Measurements from ENCODE around the gene ASF1A.
"Not testable (repeated sequence)": the region's sequence is repeated elsewhere in the genome, so short reads cannot be mapped to it uniquely, and the experiment has no call there.

The ASF1A gene

GRCh38 chr6:118867181-118867580 lies 26.8 kb upstream of the ASF1A start:
- no peak overlapping the region for H3K9ac ChIP-seq
- no peak overlapping the region for H2AFZ ChIP-seq
- TF ChIP-seq CTCF (IDR thresholded peaks at IDR 0.05): no peak
- peaks cover 13% of the 10 kb centered on the region for H3K4me1 ChIP-seq
- H3K27me3 ChIP-seq (ENCODE audit: control insufficient read depth, insufficient read depth, low read length): no peaks in the 10 kb centered on the region
- H3K36me3 ChIP-seq (ENCODE audit: control insufficient read depth, insufficient read depth, low read length): no peaks in the 10 kb centered on the region
- no peaks in the 10 kb centered on the region for H3K9me3 ChIP-seq (ENCODE audit: control insufficient read depth, low read length)
- H3K27ac ChIP-seq: no peak overlapping the region
- no peak overlapping the region for H3K4me3 ChIP-seq (ENCODE audit: low read depth, low read length)
- no peak overlapping the region for H3K4me2 ChIP-seq (ENCODE audit: low read length)
- peaks cover 15% of the 10 kb centered on the region for H3K79me2 ChIP-seq

- Histone ChIP-seq H3K4me1 (peaks cover 13% of the 10 kb centered on the region), H3K79me2 (peaks cover 15% of the 10 kb centered on the region)
- not testable (repeated sequence) for H3K27me3 ChIP-seq (ENCODE audit: control insufficient read depth, insufficient read depth, low read length); H3K9ac ChIP-seq; H3K4me2 ChIP-seq (ENCODE audit: low read length); H3K27ac ChIP-seq; H2AFZ ChIP-seq; H3K36me3 ChIP-seq (ENCODE audit: control insufficient read depth, insufficient read depth, low read length); H3K4me3 ChIP-seq (ENCODE audit: low read depth, low read length); H3K9me3 ChIP-seq (ENCODE audit: control insufficient read depth, low read length)
Measured at GRCh38 chr6:118868901-118869300, 25.1 kb upstream of the ASF1A start.

GRCh38 chr6:118869350-118869749 lies 24.6 kb upstream of the ASF1A start:
- Histone ChIP-seq H3K36me3 (ENCODE audit: control insufficient read depth, insufficient read depth, low read length) (no peaks in the 10 kb centered on the region), H2AFZ (no peak overlapping the region), H3K4me1 (peaks cover 12% of the 10 kb centered on the region), H3K4me3 (ENCODE audit: low read depth, low read length) (no peak overlapping the region), H3K9ac (no peak overlapping the region), H3K9me3 (ENCODE audit: control insufficient read depth, low read length) (no peaks in the 10 kb centered on the region), H3K27me3 (ENCODE audit: control insufficient read depth, insufficient read depth, low read length) (no peaks in the 10 kb centered on the region), H3K4me2 (ENCODE audit: low read length) (no peak overlapping the region), H3K79me2 (peaks cover 15% of the 10 kb centered on the region), H3K27ac (no peak overlapping the region)
- no peak for TF ChIP-seq CTCF (IDR thresholded peaks at IDR 0.05)

DNA sequence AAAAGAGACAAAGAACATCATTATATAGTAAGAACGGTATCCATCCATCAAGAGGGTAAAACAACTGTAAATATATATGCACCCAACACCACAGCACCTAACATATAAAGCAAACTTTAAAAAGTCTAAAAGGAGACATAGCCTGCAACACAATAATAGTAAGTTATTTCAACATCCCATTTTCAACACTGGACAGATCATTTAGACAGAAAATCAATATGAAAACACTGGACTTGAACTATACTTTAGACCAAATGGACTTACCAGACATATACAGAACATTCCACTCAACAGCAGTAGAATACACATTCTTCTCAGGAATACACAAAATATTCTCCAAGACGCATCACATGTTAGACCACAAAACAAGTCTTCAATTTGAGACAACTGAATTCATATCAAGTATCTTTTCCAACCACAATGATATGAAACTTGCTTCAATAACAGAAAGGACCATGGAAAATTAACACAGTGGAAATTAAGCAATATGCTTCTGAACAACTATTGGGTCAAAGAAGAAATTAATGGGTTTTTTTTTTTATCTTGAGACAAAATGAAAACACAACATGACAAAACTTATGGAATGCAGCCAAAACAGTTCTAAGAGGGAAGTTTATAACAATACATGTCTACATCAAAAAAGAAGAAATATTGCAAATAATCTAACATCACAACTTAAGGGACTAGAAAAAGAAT lies 23.9 kb upstream of the ASF1A start:
- no peak overlapping the region for H3K27ac ChIP-seq
- no peak overlapping the region for H3K4me3 ChIP-seq (ENCODE audit: low read depth, low read length)
- H3K36me3 ChIP-seq (ENCODE audit: control insufficient read depth, insufficient read depth, low read length): no peaks in the 10 kb centered on the region
- no peak overlapping the region for H3K4me2 ChIP-seq (ENCODE audit: low read length)
- no peak for TF ChIP-seq CTCF (IDR thresholded peaks at IDR 0.05)
- H3K4me1 ChIP-seq: peaks cover 6% of the 10 kb centered on the region
- no peaks in the 10 kb centered on the region for H3K9me3 ChIP-seq (ENCODE audit: control insufficient read depth, low read length)
- H3K9ac ChIP-seq: no peak overlapping the region
- H3K27me3 ChIP-seq (ENCODE audit: control insufficient read depth, insufficient read depth, low read length): no peaks in the 10 kb centered on the region
- H3K79me2 ChIP-seq: peaks cover 19% of the 10 kb centered on the region
- no peak overlapping the region for H2AFZ ChIP-seq

DNA sequence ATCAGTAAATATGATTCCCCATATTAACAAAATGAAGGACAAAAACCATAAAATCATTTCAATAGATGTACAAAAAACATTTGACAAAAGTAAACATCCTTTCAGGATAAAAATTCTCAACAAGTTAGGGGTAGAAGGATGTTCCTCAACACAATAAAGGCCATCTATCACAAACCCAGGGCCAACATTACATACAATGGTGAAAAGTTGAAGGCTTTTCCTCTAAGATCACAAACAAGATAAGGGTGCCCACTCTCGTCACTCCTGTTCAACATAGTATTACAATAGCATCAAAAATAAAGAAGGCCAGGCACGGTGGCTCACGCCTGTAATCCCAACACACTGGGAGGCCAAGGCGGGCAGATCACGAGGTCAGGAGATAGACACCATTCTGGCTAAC lies 22.6 kb upstream of the ASF1A start:
- no peaks in the 10 kb centered on the region for H3K9me3 ChIP-seq (ENCODE audit: control insufficient read depth, low read length)
- H3K79me2 ChIP-seq: peaks cover 29% of the 10 kb centered on the region
- H2AFZ ChIP-seq: no peak overlapping the region
- no peak overlapping the region for H3K4me3 ChIP-seq (ENCODE audit: low read depth, low read length)
- H3K36me3 ChIP-seq (ENCODE audit: control insufficient read depth, insufficient read depth, low read length): no peaks in the 10 kb centered on the region
- no peaks in the 10 kb centered on the region for H3K4me1 ChIP-seq
- H3K27me3 ChIP-seq (ENCODE audit: control insufficient read depth, insufficient read depth, low read length): no peaks in the 10 kb centered on the region
- no peak for TF ChIP-seq CTCF (IDR thresholded peaks at IDR 0.05)
- H3K9ac ChIP-seq: no peak overlapping the region
- H3K27ac ChIP-seq: no peak overlapping the region
- H3K4me2 ChIP-seq (ENCODE audit: low read length): no peak overlapping the region

Measured in parathyroid adenoma (tissue), 2 donors.